ENCODE measurements around the gene SECISBP2. TPM values are rescaled to one million over a fixed set of nuclear protein-coding genes. Genes with fewer than 3 reads are reported as not detected.
"Not testable (repeated sequence)": the region's sequence is repeated elsewhere in the genome, so short reads cannot be mapped to it uniquely, and the experiment has no call there.

SECISBP2 gene
- total RNA-seq, 2 donors from 2014 or later, result 43.1 to 76.2 TPM

DNA sequence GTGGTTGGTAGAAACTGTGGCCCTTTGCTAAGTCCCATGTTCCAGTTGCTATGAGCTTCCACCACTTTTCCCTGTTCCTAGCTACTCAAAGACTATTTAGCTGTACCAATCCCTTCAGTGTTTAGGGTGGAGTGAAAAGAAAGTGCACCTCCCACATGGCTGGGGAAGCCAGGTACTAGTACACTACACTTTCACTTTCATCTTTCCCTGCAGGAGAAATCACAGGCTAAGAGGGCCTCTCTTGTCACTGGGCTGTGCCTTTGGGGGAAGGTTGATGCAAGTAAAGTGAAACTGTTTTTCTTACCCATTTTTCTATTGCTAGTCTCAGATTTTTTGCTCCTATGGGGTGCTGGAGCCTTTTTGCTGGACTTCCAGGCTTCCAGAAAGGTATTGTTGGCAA is 40.8 kb upstream of the SECISBP2 start:
- H3K27ac ChIP-seq, result no peak overlapping the region
- no peak overlapping the region for H3K4me3 ChIP-seq
- H3K9me3 ChIP-seq, result no peaks in the 10 kb centered on the region
- H3K4me1 ChIP-seq (replicated peaks), result no peaks in the 10 kb centered on the region
- H3K27me3 ChIP-seq (replicated peaks; ENCODE audit: insufficient read depth), result no peaks in the 10 kb centered on the region
- intact Hi-C loops (cut with DNase I), result loop anchor here (10.0 kb wide), 2 partner anchors 103 to 273 kb away; partner anchors contain the start of gene SHC3
- no peak for DNase-seq (ENCODE audit: low spot score)
- no peaks in the 10 kb centered on the region for H3K36me3 ChIP-seq
- TF ChIP-seq CTCF (IDR thresholded peaks at IDR 0.05), result no peak
- no peak for TF ChIP-seq POLR2AphosphoS5 (IDR thresholded peaks at IDR 0.05)
- no peak for TF ChIP-seq POLR2A (IDR thresholded peaks at IDR 0.05)

DNA sequence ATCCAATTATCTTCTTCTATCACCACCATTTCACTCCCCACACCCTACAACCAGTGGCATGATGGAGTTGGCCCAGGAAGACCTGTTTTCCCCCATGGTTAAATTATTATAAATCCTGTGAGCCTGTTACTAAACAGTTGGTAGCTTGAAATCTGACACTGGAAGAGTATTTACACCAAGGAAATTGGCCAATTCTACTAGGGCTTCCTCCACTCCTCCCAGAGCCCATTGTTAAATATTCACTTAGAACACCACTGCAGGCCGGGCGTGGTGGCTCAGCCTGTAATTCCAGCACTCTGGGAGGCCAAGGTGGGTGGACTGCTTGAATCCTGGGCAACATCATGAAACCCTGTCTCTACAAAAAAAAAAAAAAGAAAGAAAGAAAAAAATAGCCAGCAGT is 39.7 kb upstream of the SECISBP2 start:
- intact Hi-C loops (cut with DNase I), result loop anchor here (10.0 kb wide), 2 partner anchors 104 to 274 kb away; partner anchors contain the start of gene SHC3
- Histone ChIP-seq H3K27ac (no peak overlapping the region), H3K27me3 (replicated peaks; ENCODE audit: insufficient read depth) (no peaks in the 10 kb centered on the region), H3K36me3 (no peaks in the 10 kb centered on the region), H3K4me3 (no peak overlapping the region), H3K9me3 (no peaks in the 10 kb centered on the region), H3K4me1 (replicated peaks) (no peaks in the 10 kb centered on the region)
- TF ChIP-seq POLR2A (IDR thresholded peaks at IDR 0.05), result no peak
- no peak for TF ChIP-seq CTCF (IDR thresholded peaks at IDR 0.05)
- 91% methylated on average over 2 of the region's 2 CpGs for WGBS
- no peak for DNase-seq (ENCODE audit: low spot score)

GRCh38 chr9:89278997-89279739 is 39.1 kb upstream of the SECISBP2 start:
- Histone ChIP-seq H3K4me1 (replicated peaks) (no peaks in the 10 kb centered on the region), H3K27me3 (replicated peaks; ENCODE audit: insufficient read depth) (no peaks in the 10 kb centered on the region), H3K27ac (no peak overlapping the region), H3K36me3 (no peaks in the 10 kb centered on the region), H3K4me3 (no peak overlapping the region), H3K9me3 (no peaks in the 10 kb centered on the region)
- intact Hi-C loops (cut with DNase I), result loop anchor here (10.0 kb wide), 2 partner anchors 104 to 274 kb away; partner anchors contain the start of gene SHC3
- TF ChIP-seq POLR2A (IDR thresholded peaks at IDR 0.05), result no peak
- TF ChIP-seq CTCF (IDR thresholded peaks at IDR 0.05), result peak in 3 of 4 experiments; percentile 57 to 70 (median 69)
- TF ChIP-seq POLR2AphosphoS5 (IDR thresholded peaks at IDR 0.05), result no peak
- no peak for DNase-seq (ENCODE audit: low spot score)
- 72% methylated on average over 5 of the region's 5 CpGs for WGBS

DNA sequence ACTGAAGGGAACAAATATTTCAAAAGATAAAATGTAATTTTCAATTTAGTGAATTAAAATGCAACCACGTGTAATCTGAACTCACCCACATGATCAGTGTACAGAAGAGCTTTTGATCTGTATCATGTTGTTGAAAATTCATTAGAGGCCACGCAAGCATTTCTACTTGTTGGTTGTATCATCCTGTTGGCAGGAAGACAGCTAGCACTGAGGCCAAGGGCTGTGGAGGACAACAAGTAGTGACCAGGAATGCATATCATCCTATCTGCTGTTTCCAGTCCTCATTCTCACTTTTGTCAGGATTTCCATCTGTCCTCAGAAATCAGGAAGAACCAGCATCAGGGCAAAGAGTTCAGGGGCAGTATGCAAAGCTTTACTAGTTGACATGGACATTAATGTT is 37.2 kb upstream of the SECISBP2 start:
- 44% methylated on average over 2 of the region's 2 CpGs for WGBS
- H3K27me3 ChIP-seq (replicated peaks; ENCODE audit: insufficient read depth), result no peaks in the 10 kb centered on the region
- DNase-seq (ENCODE audit: low spot score), result no peak
- no peaks in the 10 kb centered on the region for H3K36me3 ChIP-seq
- intact Hi-C loops (cut with DNase I), result loop anchor here (10.0 kb wide), 1 partner anchor 686 kb away; no protein-coding TSS in a partner anchor
- H3K4me3 ChIP-seq, result no peak overlapping the region
- H3K27ac ChIP-seq, result no peak overlapping the region
- TF ChIP-seq POLR2A (IDR thresholded peaks at IDR 0.05) (no peak), POLR2AphosphoS5 (IDR thresholded peaks at IDR 0.05) (no peak), CTCF (IDR thresholded peaks at IDR 0.05) (no peak)
- no peaks in the 10 kb centered on the region for H3K9me3 ChIP-seq
- H3K4me1 ChIP-seq (replicated peaks), result no peaks in the 10 kb centered on the region

GRCh38 chr9:89282248-89282968 is 35.9 kb upstream of the SECISBP2 start:
- not testable (repeated sequence) for H3K27me3 ChIP-seq (replicated peaks; ENCODE audit: insufficient read depth); H3K4me1 ChIP-seq (replicated peaks); H3K9me3 ChIP-seq; DNase-seq (ENCODE audit: low spot score); H3K27ac ChIP-seq; H3K36me3 ChIP-seq
- peak overlapping the region in 1 of 2 donors; percentile 15 for H3K4me3 ChIP-seq
- intact Hi-C loops (cut with DNase I), result loop anchor here (10.0 kb wide), 1 partner anchor 688 kb away; no protein-coding TSS in a partner anchor
- WGBS, result 67% methylated on average over 35 of the region's 42 CpGs
